ENCODE measurements around the gene KLF6. TPM values are rescaled to one million over a fixed set of nuclear protein-coding genes. Genes with fewer than 3 reads are reported as not detected.
A peak's percentile ranks its signal among the peaks of the same experiment; 100 is the strongest.

KLF6 gene
- total and polyA plus RNA-seq, 2 donors (not counting 3 experiments of a cell fraction or from before 2014, with no cell fraction given), result 183 to 307 TPM

DNA sequence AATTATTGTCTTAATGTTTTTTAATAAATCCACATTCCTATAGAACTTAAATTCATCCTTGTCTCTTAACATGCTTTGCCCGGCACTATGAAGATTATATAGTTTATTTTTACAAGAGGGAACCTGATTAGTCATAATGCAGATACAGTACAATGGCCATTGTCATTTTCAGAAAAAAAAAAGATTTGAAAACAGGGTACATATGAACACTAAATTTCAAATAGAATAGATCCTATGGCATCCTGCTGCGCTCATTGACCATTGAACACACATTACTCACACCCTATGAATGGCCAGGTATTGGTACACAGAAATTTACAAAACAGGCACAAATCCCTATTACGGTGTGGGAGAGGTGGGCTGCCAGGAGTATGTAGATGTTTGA is 2.0 kb upstream of the KLF6 start:
- Histone ChIP-seq H3K79me2 (ENCODE audit: control insufficient read depth, insufficient read depth, low read length) (peaks cover 33% of the 10 kb centered on the region), H3K27me3 (ENCODE audit: control insufficient read depth in 2 of 2, insufficient read depth in 2 of 2, low read length in 2 of 2) (no peaks in the 10 kb centered on the region), H4K20me1 (replicated peaks; ENCODE audit: control insufficient read depth, extremely low read depth, insufficient read depth, low read length) (no peaks in the 10 kb centered on the region), H3K4me3 (replicated peaks in 1 of 3; ENCODE audit: insufficient read depth in 1 of 3, low read depth in 1 of 3, low read length in 3 of 3) (no peak overlapping the region), H2AFZ (ENCODE audit: low read depth, low read length) (no peak overlapping the region), H3K9me3 (replicated peaks; ENCODE audit: control insufficient read depth, insufficient read depth, low read length) (no peaks in the 10 kb centered on the region), H3K9me1 (replicated peaks; ENCODE audit: control insufficient read depth, extremely low read depth, insufficient read depth, low read length) (no peaks in the 10 kb centered on the region), H3K36me3 (ENCODE audit: control insufficient read depth in 2 of 2, extremely low read depth in 1 of 2, insufficient read depth in 2 of 2, low read length in 2 of 2) (peaks cover under 1 to 6% of the 10 kb centered on the region in 2 experiments), H3K9ac (replicated peaks; ENCODE audit: extremely low read depth, insufficient read depth, low read length) (no peak overlapping the region), H3K27ac (ENCODE audit: insufficient read depth, low read depth, low read length) (peak overlapping the region; percentile 98), H3K4me2 (ENCODE audit: insufficient read depth, low read length) (no peak overlapping the region), H3K4me1 (ENCODE audit: control insufficient read depth, extremely low read depth, insufficient read depth, low read length) (peaks cover 16% of the 10 kb centered on the region)
- intact Hi-C loops (cut with micrococcal nuclease) (loop anchor here (2.0 to 5.0 kb wide), 4 partner anchors 66 to 890 kb away; no protein-coding TSS in a partner anchor), dilution Hi-C loops (cut with MboI; ENCODE audit: extremely low pct_ligation_motif_present, low sequenced_read_pairs) (no loop called here)
- TF ChIP-seq GATA2 (IDR thresholded peaks at IDR 0.05; ENCODE audit: insufficient read depth, insufficient read length, low read depth, low read length), result no peak
- peak; percentile 36 for TF ChIP-seq JUN (IDR thresholded peaks at IDR 0.05; ENCODE audit: borderline replicate concordance, insufficient read depth, insufficient read length, low read depth)
- TF ChIP-seq, protein P1, sequence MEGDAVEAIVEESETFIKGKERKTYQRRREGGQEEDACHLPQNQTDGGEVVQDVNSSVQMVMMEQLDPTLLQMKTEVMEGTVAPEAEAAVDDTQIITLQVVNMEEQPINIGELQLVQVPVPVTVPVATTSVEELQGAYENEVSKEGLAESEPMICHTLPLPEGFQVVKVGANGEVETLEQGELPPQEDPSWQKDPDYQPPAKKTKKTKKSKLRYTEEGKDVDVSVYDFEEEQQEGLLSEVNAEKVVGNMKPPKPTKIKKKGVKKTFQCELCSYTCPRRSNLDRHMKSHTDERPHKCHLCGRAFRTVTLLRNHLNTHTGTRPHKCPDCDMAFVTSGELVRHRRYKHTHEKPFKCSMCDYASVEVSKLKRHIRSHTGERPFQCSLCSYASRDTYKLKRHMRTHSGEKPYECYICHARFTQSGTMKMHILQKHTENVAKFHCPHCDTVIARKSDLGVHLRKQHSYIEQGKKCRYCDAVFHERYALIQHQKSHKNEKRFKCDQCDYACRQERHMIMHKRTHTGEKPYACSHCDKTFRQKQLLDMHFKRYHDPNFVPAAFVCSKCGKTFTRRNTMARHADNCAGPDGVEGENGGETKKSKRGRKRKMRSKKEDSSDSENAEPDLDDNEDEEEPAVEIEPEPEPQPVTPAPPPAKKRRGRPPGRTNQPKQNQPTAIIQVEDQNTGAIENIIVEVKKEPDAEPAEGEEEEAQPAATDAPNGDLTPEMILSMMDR (IDR thresholded peaks at IDR 0.05; ENCODE audit: extremely low read depth in 1 of 2, insufficient read depth in 1 of 2, low read depth in 1 of 2, low read length in 2 of 2), result no peak
- TF ChIP-seq FOS (IDR thresholded peaks at IDR 0.05; ENCODE audit: borderline replicate concordance, insufficient read depth, low read length), result peak; percentile 47
- TF ChIP-seq POLR2AphosphoS5 (IDR thresholded peaks at IDR 0.05; ENCODE audit: insufficient read depth, low read depth, low read length), result no peak
- TF ChIP-seq, protein P2, sequence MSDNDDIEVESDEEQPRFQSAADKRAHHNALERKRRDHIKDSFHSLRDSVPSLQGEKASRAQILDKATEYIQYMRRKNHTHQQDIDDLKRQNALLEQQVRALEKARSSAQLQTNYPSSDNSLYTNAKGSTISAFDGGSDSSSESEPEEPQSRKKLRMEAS (IDR thresholded peaks at IDR 0.05; ENCODE audit: insufficient read depth, insufficient read length), result no peak
- no peak for TF ChIP-seq POLR2A (IDR thresholded peaks at IDR 0.05; ENCODE audit: low read depth, low read length)
- TF ChIP-seq EZH2 (IDR thresholded peaks at IDR 0.05; ENCODE audit: borderline replicate concordance, low read depth, low read length, severe bottlenecking), result no peak
- POLR2A ChIA-PET, result no interaction called here
- DNase-seq (ENCODE audit: low read depth, low spot score) (peak; percentile 69), FAIRE-seq (no peak)
- no TSS peak for BruUV-seq (replicated peaks)
- CTCF ChIA-PET, result no interaction called here

All from endothelial cell of umbilical vein (primary cell).